HepG2 (cell line): ENCODE data around the gene PGPEP1. TPM values are rescaled to one million over a fixed set of nuclear protein-coding genes. Genes with fewer than 3 reads are reported as not detected.

Source experiments
- ARID4A ChIP-seq: sonication (generic); formaldehyde crosslinking; IDR thresholded peaks from 2 replicates; pipeline ENCODE4 v1.5.0; 2020; ENCODE audit warnings: mild to moderate bottlenecking, missing genetic modification reagents, borderline replicate concordance
- GMEB2 ChIP-seq: IDR thresholded peaks from 2 replicates; pipeline ENCODE4 v1.6.1; 2016; ENCODE audit warnings: missing biosample characterization, missing genetic modification reagents, low read depth
- HNRNPK ChIP-seq: fragments of 200-400 bp; formaldehyde crosslinking; IDR thresholded peaks from 2 replicates; pipeline ENCODE4 v1.6.1; 2018; ENCODE audit warnings: low read length, low read depth, moderate library complexity, mild to moderate bottlenecking; ENCODE audit not compliant: poor library complexity, severe bottlenecking
- KIAA2018 ChIP-seq: sonication (generic); formaldehyde crosslinking; IDR thresholded peaks from 2 replicates; pipeline ENCODE4 v1.5.0; 2020; ENCODE audit warnings: mild to moderate bottlenecking, missing genetic modification reagents, borderline replicate concordance
- MED13 ChIP-seq: sonication (generic); formaldehyde crosslinking; IDR thresholded peaks from 2 replicates; pipeline ENCODE4 v1.5.0; 2020; ENCODE audit warnings: missing genetic modification reagents
- ONECUT2 ChIP-seq: sonication (generic); formaldehyde crosslinking; IDR thresholded peaks from 2 replicates; pipeline ENCODE4 v1.4.0; 2020; ENCODE audit warnings: missing genetic modification reagents
- POLR2AphosphoS2 ChIP-seq: IDR thresholded peaks from 2 replicates; pipeline ENCODE4 v1.6.1; 2011; ENCODE audit warnings: low read depth, low read length, improper control_type of control experiment
- ZBTB34 ChIP-seq: sonication (generic); formaldehyde crosslinking; IDR thresholded peaks from 2 replicates; pipeline ENCODE4 v1.8.0; 2022; ENCODE audit warnings: mild to moderate bottlenecking, missing genetic modification reagents
- ZFP90 ChIP-seq: sonication (generic); formaldehyde crosslinking; IDR thresholded peaks from 2 replicates; pipeline ENCODE4 v1.8.0; 2022; ENCODE audit warnings: missing genetic modification reagents, mild to moderate bottlenecking, inconsistent platforms, borderline replicate concordance
- ZNF335 ChIP-seq: sonication (generic); formaldehyde crosslinking; IDR thresholded peaks from 2 replicates; pipeline ENCODE4 v1.4.0; 2020; ENCODE audit warnings: missing genetic modification reagents
- ZNF580 ChIP-seq: IDR thresholded peaks from 2 replicates; pipeline ENCODE4 v1.6.1; 2016; ENCODE audit warnings: low read depth, borderline replicate concordance
- polyA plus RNA-seq, 8 experiments: library from polyadenylated mRNA; depleted of rRNA in 3 of 8; stranded (reverse) in 7 of 8; unstranded in 1 of 8; fragments of >200 nt; fragmentation: Illumina TruSeq in 4 of 8; extraction: Trizol in 4 of 8; gene quantifications; 2 replicates each; pipeline versions ENCODE4 v1.2.1 to v1.2.3, GENCODE V29; 2011 to 2016; ENCODE audit warnings: low read depth in 4 of 8, missing spikeins in 1 of 8, mixed read lengths in 1 of 8; ENCODE audit not compliant: insufficient read depth in 1 of 8
- total RNA-seq, 5 experiments: library from RNA; depleted of rRNA; stranded (reverse); fragments of >200 nt; fragmentation: Illumina TruSeq; extraction: Trizol; gene quantifications; 2 replicates each; pipeline ENCODE4 v1.2.3, GENCODE V29; 2016; ENCODE audit warnings: low read depth in 1 of 5

The PGPEP1 gene
- total and polyA plus RNA-seq, 2 of the 13 experiments (the other 11 are each of a cell fraction or from before 2014, with no cell fraction given): 53.1 to 56.6 TPM

- TF ChIP-seq GMEB2 (CRISPR knock-in tag) (no peak), ZBTB34 (CRISPR knock-in tag) (no peak), ZNF580 (peak; percentile 57; the same call in 1 of the 2 replicates), ARID4A (CRISPR knock-in tag) (peak; percentile 72), ONECUT2 (CRISPR knock-in tag) (no peak), POLR2AphosphoS2 (no peak), MED13 (no peak), KIAA2018 (CRISPR knock-in tag) (no peak), HNRNPK (peak; percentile 99), ZFP90 (CRISPR knock-in tag) (no peak), ZNF335 (CRISPR knock-in tag) (peak; percentile 73; the same call in 1 of the 2 replicates)
These were observed 35.7 kb upstream of the PGPEP1 start (continued) for GRCh38 chr19:18304458-18305310.
